A549 (cell line): ENCODE data around the gene TDO2. TPM values are rescaled to one million over a fixed set of nuclear protein-coding genes. Genes with fewer than 3 reads are reported as not detected.

Experiments used
- ATAC-seq, 2 experiments: fragments of 200-7000 bp in 1 of 2; fragments of >200 bp in 1 of 2; cut with Nextera tagmentation in 1 of 2; cut with Tn5 transposase in 1 of 2; 3 replicates each; pipeline versions ENCODE4 v1.8.0 to v1.9.1; 2018 to 2020; ENCODE audit warnings: mild to moderate bottlenecking in 1 of 2, moderate library complexity in 1 of 2
- CTCF ChIA-PET: fragments of 300-600 bp; sonication (Branson Sonifier 250); formaldehyde crosslinking; extraction: SDS; loops from one replicate; lab custom pipeline; 2021; ENCODE audit warnings: antibody characterized with exemption, inconsistent platforms; lab: Yijun Ruan, JAX
- POLR2A ChIA-PET: fragments of 350-600 bp; formaldehyde crosslinking; extraction: SDS; loops from one replicate; lab custom pipeline; 2021; ENCODE audit warnings: antibody characterized with exemption, inconsistent platforms; lab: Yijun Ruan, JAX
- DNase-seq, 2 experiments: peaks; one replicate each; pipeline versions ENCODE4 v3.0.0 to v3.0.0-alpha.2; 2011 to 2016; ENCODE audit warnings: low read depth in 1 of 2, low spot score in 1 of 2
- FAIRE-seq: peaks from 2 replicates; lab custom pipeline; 2011; peaks lifted over from hg19 to GRCh38; lab: Jason Lieb, UNC
- H3K27ac ChIP-seq, 2 experiments: fragments of >200 bp; sonication (Bioruptor Twin); formaldehyde crosslinking; 3 replicates each; pipeline ENCODE4 v1.5.1; 2016 to 2017
- H3K4me1 ChIP-seq: fragments of >200 bp; sonication (Bioruptor Twin); formaldehyde crosslinking; 3 replicates; pipeline ENCODE4 v1.6.1; 2016
- H3K4me2 ChIP-seq: fragments of >200 bp; sonication (Bioruptor Twin); formaldehyde crosslinking; 3 replicates; pipeline ENCODE4 v1.6.1; 2016
- H3K4me3 ChIP-seq: fragments of >200 bp; sonication (Bioruptor Twin); formaldehyde crosslinking; 3 replicates; pipeline ENCODE4 v1.5.1; 2016
- H3K9me3 ChIP-seq: fragments of >200 bp; sonication (Bioruptor Twin); formaldehyde crosslinking; 3 replicates; pipeline ENCODE4 v1.6.1; 2016
- CHD4 ChIP-seq: fragments of 200-600 bp; sonication (generic); IDR thresholded peaks from 2 replicates; pipeline ENCODE4 v1.6.1; 2016; ENCODE audit warnings: antibody characterized with exemption, mild to moderate bottlenecking, borderline replicate concordance
- EHF ChIP-seq: fragments of 250-450 bp; sonication (Bioruptor Pico); IDR thresholded peaks from 2 replicates; pipeline ENCODE4 v1.5.0; 2020; ENCODE audit warnings: mild to moderate bottlenecking
- ELK1 ChIP-seq: fragments of 150-350 bp; IDR thresholded peaks from 2 replicates; pipeline ENCODE4 v1.6.1; 2014; ENCODE audit warnings: low read depth, mild to moderate bottlenecking, low read length
- ESRRA ChIP-seq: fragments of 150-350 bp; IDR thresholded peaks from 2 replicates; pipeline ENCODE4 v1.6.1; 2014; ENCODE audit warnings: mild to moderate bottlenecking, low read length, borderline replicate concordance
- HEYL ChIP-seq: fragments of 250-450 bp; sonication (Bioruptor Pico); IDR thresholded peaks from 2 replicates; pipeline ENCODE4 v1.8.0; 2021; ENCODE audit warnings: mild to moderate bottlenecking, moderate library complexity
- HOXB13 ChIP-seq: fragments of 250-450 bp; sonication (Bioruptor Pico); IDR thresholded peaks from 2 replicates; pipeline ENCODE4 v1.5.0; 2020; ENCODE audit warnings: low read depth, mild to moderate bottlenecking, moderate library complexity
- HOXB5 ChIP-seq: fragments of 250-450 bp; sonication (Bioruptor Pico); IDR thresholded peaks from 2 replicates; pipeline ENCODE4 v1.5.0; 2020; ENCODE audit warnings: mild to moderate bottlenecking, moderate library complexity
- JUNB ChIP-seq: fragments of >200 bp; sonication (Bioruptor Twin); formaldehyde crosslinking; IDR thresholded peaks from 2 replicates; pipeline ENCODE4 v1.6.1; 2016
- KDM5A ChIP-seq: fragments of 200-600 bp; sonication (generic); IDR thresholded peaks from 2 replicates; pipeline ENCODE4 v1.6.1; 2016; ENCODE audit warnings: antibody characterized with exemption, mild to moderate bottlenecking
- MAX ChIP-seq: IDR thresholded peaks from 2 replicates; pipeline ENCODE4 v1.6.1; 2012
- MYC ChIP-seq: IDR thresholded peaks from 2 replicates; pipeline ENCODE4 v1.6.1; 2012; ENCODE audit warnings: mild to moderate bottlenecking, inconsistent platforms, low read length, improper control_type of control experiment, borderline replicate concordance
- NPAS2 ChIP-seq: fragments of 250-450 bp; sonication (Bioruptor Pico); IDR thresholded peaks from 2 replicates; pipeline ENCODE4 v1.8.0; 2022; ENCODE audit warnings: mild to moderate bottlenecking, moderate library complexity, borderline replicate concordance
- NR3C1 ChIP-seq: fragments of >200 bp; sonication (Bioruptor Twin); formaldehyde crosslinking; IDR thresholded peaks from 3 replicates; pipeline ENCODE4 v1.6.1; 2017
- PHF8 ChIP-seq: fragments of 200-600 bp; sonication (generic); IDR thresholded peaks from 2 replicates; pipeline ENCODE4 v1.6.1; 2016; ENCODE audit warnings: low read depth, mild to moderate bottlenecking, antibody characterized with exemption, moderate library complexity, borderline replicate concordance
- POLR2A ChIP-seq: IDR thresholded peaks from 2 replicates; pipeline ENCODE4 v1.6.1; 2012; ENCODE audit warnings: mild to moderate bottlenecking, low read length
- POLR2AphosphoS2 ChIP-seq: conservative IDR thresholded peaks from 2 replicates; pipeline ENCODE4 v1.6.1; 2012; ENCODE audit warnings: low read length, improper control_type of control experiment, inconsistent platforms
- SMC3 ChIP-seq: fragments of >200 bp; sonication (Bioruptor Twin); formaldehyde crosslinking; IDR thresholded peaks from 3 replicates; pipeline ENCODE4 v1.6.1; 2018; ENCODE audit warnings: inconsistent platforms
- SREBF2 ChIP-seq: fragments of 450-650 bp; IDR thresholded peaks from 2 replicates; pipeline ENCODE4 v1.6.1; 2014; ENCODE audit warnings: mild to moderate bottlenecking, moderate library complexity
- TP53 ChIP-seq: fragments of 250-450 bp; sonication (Bioruptor Pico); IDR thresholded peaks from 2 replicates; pipeline ENCODE4 v1.5.0; 2021; ENCODE audit warnings: mild to moderate bottlenecking, moderate library complexity
- ZC3H11A ChIP-seq: fragments of 450-650 bp; IDR thresholded peaks from 2 replicates; pipeline ENCODE4 v1.6.1; 2014; ENCODE audit warnings: antibody characterized with exemption, mild to moderate bottlenecking
- ZFP36 ChIP-seq: fragments of 450-650 bp; IDR thresholded peaks from 2 replicates; pipeline ENCODE4 v1.6.1; 2014; ENCODE audit warnings: borderline replicate concordance; ENCODE audit not compliant: partially characterized antibody
- ZSCAN20 ChIP-seq: fragments of 250-450 bp; sonication (Bioruptor Pico); IDR thresholded peaks from 2 replicates; pipeline ENCODE4 v1.8.0; 2022; ENCODE audit warnings: mild to moderate bottlenecking, moderate library complexity
- WGBS: methylation state at CpG from one replicate; pipeline ENCODE4 v1.1.6; 2017; ENCODE audit errors: missing lambda C conversion rate; 5-methylcytosine and 5-hydroxymethylcytosine counted together
- polyA plus RNA-seq, 4 experiments: library from polyadenylated mRNA; depleted of rRNA in 3 of 4; stranded (reverse); fragments of >200 nt; fragmentation: RNase III in 1 of 4; extraction: RNeasy Plus Mini Kit Qiagen cat#74134 plus additional on column Dnase treatment in 1 of 4; gene quantifications; 2 replicates in 3 of 4; 3 replicates in 1 of 4; pipeline ENCODE4 v1.2.3, GENCODE V29; 2011 to 2017
- TF ChIP-seq, protein P1 (sequence below): IDR thresholded peaks from 2 replicates; pipeline ENCODE4 v1.6.1; 2012
- TF ChIP-seq, protein P2 (sequence below): fragments of >200 bp; sonication (Bioruptor Twin); formaldehyde crosslinking; IDR thresholded peaks from 3 replicates; pipeline ENCODE4 v1.6.1; 2016
- TF ChIP-seq, protein P3 (sequence below): fragments of >200 bp; sonication (Bioruptor Twin); formaldehyde crosslinking; IDR thresholded peaks from 2 replicates; pipeline ENCODE4 v1.6.1; 2016

Gene TDO2
- polyA plus RNA-seq, 2 of the 4 experiments (the other 2 are of a cell fraction), result 2.6 to 2.9 TPM

- H3K4me3 ChIP-seq, result no peak overlapping the region
- H3K9me3 ChIP-seq, result no peaks in the 10 kb centered on the region
- ChIA-PET POLR2A (no interaction called here), CTCF (interaction anchor here (2.2 kb wide), 1 partner anchor 9 kb away, joined by 10 read pairs; the partner anchor contains the start of gene CTSO)
- no peaks in the 10 kb centered on the region for H3K4me1 ChIP-seq
- DNase-seq, result no peak
- no peak overlapping the region for H3K27ac ChIP-seq
- no peak overlapping the region for H3K4me2 ChIP-seq
- no peak for FAIRE-seq
- 88% methylated on average over 1 of the region's 1 CpG for WGBS
- TF ChIP-seq CHD4 (no peak), TP53 (CRISPR knock-in tag) (no peak), EHF (CRISPR knock-in tag) (no peak), SREBF2 (no peak), NR3C1 (no peak), HOXB13 (CRISPR knock-in tag) (no peak), ZC3H11A (no peak), POLR2A (no peak), ZSCAN20 (no peak), KDM5A (no peak), HEYL (no peak), ELK1 (no peak), NPAS2 (CRISPR knock-in tag) (no peak), JUNB (no peak), ZFP36 (no peak), POLR2AphosphoS2 (no peak), HOXB5 (CRISPR knock-in tag) (no peak)
- TF ChIP-seq, protein P1, sequence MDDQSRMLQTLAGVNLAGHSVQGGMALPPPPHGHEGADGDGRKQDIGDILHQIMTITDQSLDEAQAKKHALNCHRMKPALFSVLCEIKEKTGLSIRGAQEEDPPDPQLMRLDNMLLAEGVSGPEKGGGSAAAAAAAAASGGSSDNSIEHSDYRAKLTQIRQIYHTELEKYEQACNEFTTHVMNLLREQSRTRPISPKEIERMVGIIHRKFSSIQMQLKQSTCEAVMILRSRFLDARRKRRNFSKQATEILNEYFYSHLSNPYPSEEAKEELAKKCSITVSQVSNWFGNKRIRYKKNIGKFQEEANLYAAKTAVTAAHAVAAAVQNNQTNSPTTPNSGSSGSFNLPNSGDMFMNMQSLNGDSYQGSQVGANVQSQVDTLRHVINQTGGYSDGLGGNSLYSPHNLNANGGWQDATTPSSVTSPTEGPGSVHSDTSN, result no peak
- TF ChIP-seq, protein P2, sequence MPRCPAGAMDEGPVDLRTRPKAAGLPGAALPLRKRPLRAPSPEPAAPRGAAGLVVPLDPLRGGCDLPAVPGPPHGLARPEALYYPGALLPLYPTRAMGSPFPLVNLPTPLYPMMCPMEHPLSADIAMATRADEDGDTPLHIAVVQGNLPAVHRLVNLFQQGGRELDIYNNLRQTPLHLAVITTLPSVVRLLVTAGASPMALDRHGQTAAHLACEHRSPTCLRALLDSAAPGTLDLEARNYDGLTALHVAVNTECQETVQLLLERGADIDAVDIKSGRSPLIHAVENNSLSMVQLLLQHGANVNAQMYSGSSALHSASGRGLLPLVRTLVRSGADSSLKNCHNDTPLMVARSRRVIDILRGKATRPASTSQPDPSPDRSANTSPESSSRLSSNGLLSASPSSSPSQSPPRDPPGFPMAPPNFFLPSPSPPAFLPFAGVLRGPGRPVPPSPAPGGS, result no peak
- ATAC-seq, result no peak
Measured at GRCh38 chr4:155944516-155944915, 41.0 kb downstream of the TDO2 start.

DNA sequence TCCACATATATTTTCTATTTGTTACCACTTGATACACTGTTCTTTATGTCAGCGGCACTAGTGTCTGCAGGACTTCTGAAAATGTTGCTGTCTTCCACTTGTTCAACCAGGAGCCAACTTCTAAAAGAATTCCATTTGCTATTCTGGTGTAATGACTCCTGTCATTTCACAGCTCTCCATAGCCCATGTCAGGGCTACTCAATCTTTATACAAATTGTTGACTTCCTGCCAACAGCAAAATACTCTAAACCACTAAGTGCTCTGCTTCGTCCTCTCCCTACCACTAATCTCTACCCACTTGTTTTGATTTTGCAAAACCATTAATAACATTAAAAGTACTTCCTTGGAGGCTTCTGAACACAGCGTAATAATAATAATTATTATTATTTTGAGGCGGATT, 43.0 kb downstream of the TDO2 start:
- 57% methylated on average over 4 of the region's 4 CpGs for WGBS
- no peaks in the 10 kb centered on the region for H3K9me3 ChIP-seq
- H3K4me2 ChIP-seq, result no peak overlapping the region
- FAIRE-seq (no peak), ATAC-seq (no peak), DNase-seq (no peak)
- POLR2A ChIA-PET, result no interaction called here
- no peaks in the 10 kb centered on the region for H3K4me1 ChIP-seq
- TF ChIP-seq SMC3, result no peak
- no peak for TF ChIP-seq MAX
- TF ChIP-seq PHF8, result no peak
- TF ChIP-seq NPAS2 (CRISPR knock-in tag), result no peak
- TF ChIP-seq MYC, result no peak
- TF ChIP-seq, protein P3, sequence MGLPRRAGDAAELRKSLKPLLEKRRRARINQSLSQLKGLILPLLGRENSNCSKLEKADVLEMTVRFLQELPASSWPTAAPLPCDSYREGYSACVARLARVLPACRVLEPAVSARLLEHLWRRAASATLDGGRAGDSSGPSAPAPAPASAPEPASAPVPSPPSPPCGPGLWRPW, result no peak
- TF ChIP-seq ESRRA, result no peak
- H3K4me3 ChIP-seq, result no peak overlapping the region
- no peak overlapping the region for H3K27ac ChIP-seq
- CTCF ChIA-PET, result no interaction called here
